Left ventricle myocardium inferior (tissue), 1 donor: Measurements from ENCODE around the gene CDK15. TPM values are rescaled to one million over a fixed set of nuclear protein-coding genes. Genes with fewer than 3 reads are reported as not detected.

Source experiments
- DNase-seq: peaks from one replicate; pipeline ENCODE4 v3.0.0-alpha.2; 2020
- H3K27ac ChIP-seq: fragments of 200-600 bp; replicated peaks from 2 replicates; pipeline ENCODE4 v1.8.0; 2021
- H3K27me3 ChIP-seq: fragments of 200-600 bp; 2 replicates; pipeline ENCODE4 v1.8.0; 2021; ENCODE audit warnings: low read depth
- H3K36me3 ChIP-seq: fragments of 200-600 bp; 2 replicates; pipeline ENCODE4 v1.8.0; 2021
- H3K4me1 ChIP-seq: fragments of 200-600 bp; 2 replicates; pipeline ENCODE4 v1.8.0; 2021
- H3K4me3 ChIP-seq: fragments of 200-600 bp; 2 replicates; pipeline ENCODE4 v1.8.0; 2021; ENCODE audit warnings: mild to moderate bottlenecking, moderate library complexity
- H3K9me3 ChIP-seq: fragments of 200-600 bp; replicated peaks from 2 replicates; pipeline ENCODE4 v1.8.0; 2021
- intact Hi-C: fragments of 100-400 bp; cut with micrococcal nuclease; formaldehyde crosslinking; loops from one replicate; pipeline ENCODE4 v1.11.0; 2022
- total RNA-seq: library from RNA; stranded (reverse); fragmentation: NEBNext Ultra II Directional; extraction: Animal tissue kit (Norgen Biotek cat#: 25700); gene quantifications from one replicate; pipeline ENCODE4 v1.2.1, GENCODE V29; 2021
- TF ChIP-seq, protein P1 (sequence below): fragments of 200-600 bp; IDR thresholded peaks from 2 replicates; pipeline ENCODE4 v1.8.0; 2021; ENCODE audit warnings: antibody characterized with exemption, mild to moderate bottlenecking, borderline replicate concordance
- donor health status: DM: no; HTN: yes; CAD: no; lungs with severe emphysema.

CDK15 gene
- total RNA-seq, 1 donor from 2014 or later, result 0.16 TPM

- DNase-seq, result no peak
- TF ChIP-seq, protein P1, sequence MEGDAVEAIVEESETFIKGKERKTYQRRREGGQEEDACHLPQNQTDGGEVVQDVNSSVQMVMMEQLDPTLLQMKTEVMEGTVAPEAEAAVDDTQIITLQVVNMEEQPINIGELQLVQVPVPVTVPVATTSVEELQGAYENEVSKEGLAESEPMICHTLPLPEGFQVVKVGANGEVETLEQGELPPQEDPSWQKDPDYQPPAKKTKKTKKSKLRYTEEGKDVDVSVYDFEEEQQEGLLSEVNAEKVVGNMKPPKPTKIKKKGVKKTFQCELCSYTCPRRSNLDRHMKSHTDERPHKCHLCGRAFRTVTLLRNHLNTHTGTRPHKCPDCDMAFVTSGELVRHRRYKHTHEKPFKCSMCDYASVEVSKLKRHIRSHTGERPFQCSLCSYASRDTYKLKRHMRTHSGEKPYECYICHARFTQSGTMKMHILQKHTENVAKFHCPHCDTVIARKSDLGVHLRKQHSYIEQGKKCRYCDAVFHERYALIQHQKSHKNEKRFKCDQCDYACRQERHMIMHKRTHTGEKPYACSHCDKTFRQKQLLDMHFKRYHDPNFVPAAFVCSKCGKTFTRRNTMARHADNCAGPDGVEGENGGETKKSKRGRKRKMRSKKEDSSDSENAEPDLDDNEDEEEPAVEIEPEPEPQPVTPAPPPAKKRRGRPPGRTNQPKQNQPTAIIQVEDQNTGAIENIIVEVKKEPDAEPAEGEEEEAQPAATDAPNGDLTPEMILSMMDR, result no peak
- no peak overlapping the region for H3K4me3 ChIP-seq
- no peak overlapping the region for H3K27ac ChIP-seq
- intact Hi-C loops, result no loop called here
- H3K36me3 ChIP-seq, result no peaks in the 10 kb centered on the region
- no peaks in the 10 kb centered on the region for H3K4me1 ChIP-seq
- H3K9me3 ChIP-seq, result no peaks in the 10 kb centered on the region
- H3K27me3 ChIP-seq, result peaks cover 65% of the 10 kb centered on the region
These were observed 112.9 kb downstream of the CDK15 start for GRCh38 chr2:201919308-201919634.

DNA sequence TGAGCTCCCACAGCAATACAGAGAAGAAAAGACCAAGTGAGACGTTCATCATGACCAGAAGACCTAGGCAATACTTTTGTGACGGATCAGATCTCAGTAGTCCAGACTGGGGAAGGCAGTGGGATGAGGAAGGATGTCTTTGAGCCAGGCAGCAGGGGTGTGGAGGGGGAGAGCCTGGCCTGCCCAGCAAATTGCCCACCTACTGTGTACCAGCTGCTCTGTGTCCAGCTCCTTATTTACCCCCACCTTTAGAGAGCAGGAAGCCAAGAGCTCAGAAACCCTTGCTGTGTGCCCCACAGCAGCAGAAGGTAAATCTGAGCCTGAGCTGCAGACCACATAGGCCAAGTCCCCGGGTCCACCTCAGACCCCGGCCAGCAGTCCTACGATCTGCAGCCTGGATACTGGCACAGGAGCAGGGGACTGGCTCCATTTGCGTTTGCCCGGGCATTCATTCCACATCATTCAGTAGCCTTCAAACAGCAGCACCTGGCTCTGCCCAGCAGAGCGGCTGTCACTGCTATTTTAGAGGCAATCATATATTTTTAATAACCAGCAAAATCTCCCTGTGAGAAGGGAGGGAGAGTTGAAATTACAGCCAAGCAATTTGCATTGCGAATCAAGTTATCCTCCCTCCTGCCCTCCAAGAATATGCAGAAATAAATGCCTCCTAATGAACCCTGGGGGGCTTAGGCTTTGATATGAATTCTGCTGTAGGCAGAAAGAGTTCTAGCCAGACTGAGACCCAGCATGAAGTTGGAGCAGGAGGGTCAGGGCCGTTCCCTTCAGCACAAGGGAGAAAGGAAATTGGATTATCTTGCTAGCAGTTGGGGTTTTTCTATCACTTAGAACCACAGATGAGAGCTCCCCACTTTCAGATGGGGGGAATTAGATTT lies 117.3 kb downstream of the CDK15 start:
- Histone ChIP-seq H3K36me3 (no peaks in the 10 kb centered on the region), H3K27ac (no peak overlapping the region), H3K9me3 (no peaks in the 10 kb centered on the region), H3K27me3 (peaks cover 70% of the 10 kb centered on the region), H3K4me3 (no peak overlapping the region), H3K4me1 (no peaks in the 10 kb centered on the region)
- DNase-seq, result no peak
- intact Hi-C loops, result no loop called here
- TF ChIP-seq, protein P1, result no peak

GRCh38 chr2:201924453-201924852 lies 118.1 kb downstream of the CDK15 start:
- DNase-seq, result no peak
- H3K27ac ChIP-seq, result no peak overlapping the region
- intact Hi-C loops, result no loop called here
- TF ChIP-seq, protein P1, result no peak
- H3K9me3 ChIP-seq, result no peaks in the 10 kb centered on the region
- no peak overlapping the region for H3K4me3 ChIP-seq
- H3K4me1 ChIP-seq, result no peaks in the 10 kb centered on the region
- no peaks in the 10 kb centered on the region for H3K36me3 ChIP-seq
- peaks cover 63% of the 10 kb centered on the region for H3K27me3 ChIP-seq

DNA sequence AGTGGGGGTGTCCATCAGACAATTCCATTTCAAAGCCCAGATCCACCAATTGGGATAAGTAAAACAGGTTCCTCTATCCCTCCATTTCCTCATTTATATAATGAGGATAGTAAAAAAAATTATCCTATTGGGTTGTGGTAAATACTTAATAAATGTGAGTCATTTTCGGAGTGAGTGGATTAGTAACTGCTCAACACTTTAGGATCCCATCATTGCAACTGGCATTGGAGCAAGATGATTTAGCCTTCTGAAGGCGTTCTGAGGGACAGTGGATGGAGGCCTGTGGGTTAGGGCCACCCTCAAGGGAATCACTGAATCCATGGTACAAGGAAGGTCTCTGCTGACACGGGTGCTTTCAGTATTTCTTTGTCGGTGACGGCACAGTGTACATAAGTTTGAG lies 118.7 kb downstream of the CDK15 start:
- H3K4me1 ChIP-seq, result no peaks in the 10 kb centered on the region
- TF ChIP-seq, protein P1, result no peak
- H3K27me3 ChIP-seq, result peaks cover 57% of the 10 kb centered on the region
- no peaks in the 10 kb centered on the region for H3K9me3 ChIP-seq
- intact Hi-C loops, result no loop called here
- no peak for DNase-seq
- H3K27ac ChIP-seq, result no peak overlapping the region
- H3K36me3 ChIP-seq, result no peaks in the 10 kb centered on the region
- H3K4me3 ChIP-seq, result no peak overlapping the region

GRCh38 chr2:201926067-201926466 lies 119.7 kb downstream of the CDK15 start:
- intact Hi-C loops, result no loop called here
- DNase-seq, result no peak
- Histone ChIP-seq H3K4me1 (no peaks in the 10 kb centered on the region), H3K27ac (no peak overlapping the region), H3K4me3 (no peak overlapping the region), H3K27me3 (peaks cover 51% of the 10 kb centered on the region), H3K9me3 (no peaks in the 10 kb centered on the region), H3K36me3 (no peaks in the 10 kb centered on the region)
- TF ChIP-seq, protein P1, result no peak
